ENCODE results near the gene GID8.
"Not testable (repeated sequence)": the region's sequence is repeated elsewhere in the genome, so short reads cannot be mapped to it uniquely, and the experiment has no call there.

GID8 gene

DNA sequence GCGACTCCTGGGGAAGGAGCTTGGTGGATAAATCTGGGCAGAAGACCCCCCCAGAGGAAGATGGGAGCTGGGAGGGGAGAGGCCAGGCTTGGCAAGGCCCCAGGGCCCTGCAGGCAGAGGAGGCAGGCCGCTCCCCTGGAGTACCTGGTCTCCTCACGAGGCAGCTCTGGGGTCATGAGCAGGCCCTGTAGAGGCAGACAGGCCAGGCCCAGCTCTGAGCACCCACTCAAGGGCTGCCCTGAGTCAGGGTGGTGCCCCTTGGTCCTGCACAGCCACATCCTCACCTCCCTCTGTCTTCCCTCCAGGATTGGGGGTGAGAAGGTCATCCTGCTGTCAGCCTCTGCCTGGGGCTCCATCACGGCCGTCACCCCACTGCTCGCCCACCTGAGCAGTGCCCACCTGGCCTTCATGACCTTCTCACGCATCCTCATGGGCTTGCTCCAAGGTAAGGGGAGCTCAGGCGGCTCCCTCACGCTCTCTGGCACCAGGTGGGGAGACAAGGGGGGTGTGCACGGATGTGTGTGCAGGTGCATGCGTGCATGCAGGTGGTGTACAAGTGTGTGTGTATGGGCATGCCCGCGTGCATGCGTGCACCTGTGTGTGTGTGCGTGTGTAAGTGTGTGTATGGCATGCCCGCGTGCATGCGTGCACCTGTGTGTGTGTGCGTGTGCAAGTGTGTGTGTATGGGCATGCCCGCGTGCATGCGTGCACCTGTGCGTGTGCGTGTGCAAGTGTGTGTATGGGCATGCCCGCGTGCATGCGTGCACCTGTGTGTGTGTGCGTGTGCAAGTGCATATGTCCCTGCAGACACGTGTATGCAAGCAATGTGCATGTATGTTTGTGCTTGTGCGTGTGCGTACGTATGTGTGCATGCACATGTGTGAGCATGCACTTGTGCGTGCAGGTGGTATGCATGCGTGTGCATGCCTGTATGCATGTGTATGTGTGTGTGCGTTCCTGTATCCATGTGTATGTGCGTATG lies 19.5 kb downstream of the GID8 start:
- no peak overlapping the region for H3K27ac ChIP-seq (ENCODE audit: low read length)
- H3K27me3 ChIP-seq (ENCODE audit: control insufficient read depth, insufficient read depth, low read length): no peaks in the 10 kb centered on the region
- peaks cover 19% of the 10 kb centered on the region for H3K4me1 ChIP-seq (ENCODE audit: control insufficient read depth, low read depth, low read length)
- H3K36me3 ChIP-seq (ENCODE audit: control insufficient read depth, low read depth, low read length): no peaks in the 10 kb centered on the region
- H3K9me3 ChIP-seq (ENCODE audit: control insufficient read depth, low read depth, low read length): no peaks in the 10 kb centered on the region
- no peak overlapping the region for H3K9ac ChIP-seq (ENCODE audit: low read length)
- no peak overlapping the region for H3K4me3 ChIP-seq (ENCODE audit: low read length)

DNA sequence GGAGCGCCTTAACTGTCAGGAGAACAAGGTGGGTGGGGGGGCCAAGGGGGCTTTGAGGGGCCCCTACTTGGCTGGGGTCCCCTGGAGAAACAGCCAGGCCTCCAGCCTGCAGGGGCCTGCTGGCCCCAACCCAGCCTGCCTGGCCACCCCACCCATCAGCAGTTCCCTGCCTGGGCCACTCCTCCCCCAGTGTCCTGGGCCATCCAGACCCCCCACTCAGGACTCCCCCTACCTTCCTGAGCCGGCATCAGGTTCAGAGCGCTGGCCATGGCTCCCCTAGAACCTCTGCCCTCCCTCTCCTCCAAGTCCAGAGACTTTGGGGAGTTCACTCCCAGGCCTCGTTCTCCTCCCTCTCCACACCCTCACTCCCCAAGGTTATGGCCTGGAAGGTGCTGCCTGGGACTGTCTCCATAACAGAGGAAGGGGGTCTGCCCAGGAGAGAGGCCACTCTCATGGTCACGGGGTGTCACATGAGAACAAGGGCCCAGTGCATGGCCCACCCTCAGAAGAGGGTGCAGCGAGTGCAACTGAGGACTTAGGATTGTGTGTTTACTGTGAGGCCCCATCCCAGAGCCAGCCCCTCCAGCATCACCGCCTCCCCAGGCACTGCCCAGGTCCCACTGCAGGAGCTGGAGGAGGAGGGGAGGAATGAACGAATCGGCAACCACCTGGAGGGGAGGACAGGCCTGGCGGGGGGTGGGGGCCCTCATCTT lies 20.6 kb downstream of the GID8 start:
- H3K9me3 ChIP-seq (ENCODE audit: control insufficient read depth, low read depth, low read length): no peaks in the 10 kb centered on the region
- H3K27me3 ChIP-seq (ENCODE audit: control insufficient read depth, insufficient read depth, low read length): no peaks in the 10 kb centered on the region
- H3K9ac ChIP-seq (ENCODE audit: low read length): no peak overlapping the region
- no peak overlapping the region for H3K27ac ChIP-seq (ENCODE audit: low read length)
- H3K4me3 ChIP-seq (ENCODE audit: low read length): no peak overlapping the region
- H3K36me3 ChIP-seq (ENCODE audit: control insufficient read depth, low read depth, low read length): no peaks in the 10 kb centered on the region
- peaks cover 13% of the 10 kb centered on the region for H3K4me1 ChIP-seq (ENCODE audit: control insufficient read depth, low read depth, low read length)

DNA sequence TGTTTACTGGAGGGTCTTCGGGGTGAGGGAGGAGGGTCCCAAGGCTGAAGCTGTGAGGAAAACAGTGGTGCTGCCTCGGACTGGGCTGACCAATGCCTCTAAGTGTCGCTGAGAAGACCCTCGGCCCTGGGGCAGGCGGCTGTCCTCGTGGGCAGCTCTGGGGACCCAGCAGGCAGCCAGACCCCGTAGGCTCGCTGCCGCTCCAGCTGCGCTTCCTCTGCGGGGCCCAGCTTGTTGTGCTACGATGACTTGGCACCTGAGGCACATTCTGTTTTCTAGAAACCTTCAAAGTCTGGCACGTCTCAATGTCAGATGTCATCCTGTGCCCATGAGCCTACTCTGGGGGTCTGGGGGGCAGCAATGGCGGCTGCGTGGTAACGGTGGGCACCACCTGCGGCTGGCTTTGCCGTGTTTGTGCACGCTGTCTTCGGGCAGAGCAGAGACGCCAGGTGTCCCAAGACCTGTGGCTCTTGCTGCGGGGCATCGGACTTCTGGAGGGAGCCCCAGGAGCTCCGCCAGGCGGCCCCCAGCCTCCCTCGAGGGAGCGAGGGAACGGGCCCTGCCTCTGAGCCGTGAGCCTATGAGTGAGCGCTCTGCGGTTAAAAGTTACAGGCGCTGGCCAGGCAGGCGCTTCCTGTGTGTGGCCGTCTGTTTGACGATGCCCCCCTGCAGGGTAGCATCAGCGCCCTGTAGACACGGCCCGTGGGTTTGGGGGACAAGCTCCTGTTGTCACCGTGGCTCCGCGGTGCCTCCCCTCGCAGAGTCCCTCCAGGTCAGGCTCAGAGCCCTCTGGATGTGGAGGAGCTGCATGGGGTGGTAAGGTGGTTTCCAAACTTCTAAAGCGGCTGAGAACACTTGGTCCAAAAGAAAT lies 21.4 kb downstream of the GID8 start:
- no peak overlapping the region for H3K27ac ChIP-seq (ENCODE audit: low read length)
- H3K9me3 ChIP-seq (ENCODE audit: control insufficient read depth, low read depth, low read length): no peaks in the 10 kb centered on the region
- no peak overlapping the region for H3K4me3 ChIP-seq (ENCODE audit: low read length)
- no peak overlapping the region for H3K9ac ChIP-seq (ENCODE audit: low read length)
- H3K36me3 ChIP-seq (ENCODE audit: control insufficient read depth, low read depth, low read length): peaks cover 3% of the 10 kb centered on the region
- no peaks in the 10 kb centered on the region for H3K27me3 ChIP-seq (ENCODE audit: control insufficient read depth, insufficient read depth, low read length)
- peaks cover 9% of the 10 kb centered on the region for H3K4me1 ChIP-seq (ENCODE audit: control insufficient read depth, low read depth, low read length)

DNA sequence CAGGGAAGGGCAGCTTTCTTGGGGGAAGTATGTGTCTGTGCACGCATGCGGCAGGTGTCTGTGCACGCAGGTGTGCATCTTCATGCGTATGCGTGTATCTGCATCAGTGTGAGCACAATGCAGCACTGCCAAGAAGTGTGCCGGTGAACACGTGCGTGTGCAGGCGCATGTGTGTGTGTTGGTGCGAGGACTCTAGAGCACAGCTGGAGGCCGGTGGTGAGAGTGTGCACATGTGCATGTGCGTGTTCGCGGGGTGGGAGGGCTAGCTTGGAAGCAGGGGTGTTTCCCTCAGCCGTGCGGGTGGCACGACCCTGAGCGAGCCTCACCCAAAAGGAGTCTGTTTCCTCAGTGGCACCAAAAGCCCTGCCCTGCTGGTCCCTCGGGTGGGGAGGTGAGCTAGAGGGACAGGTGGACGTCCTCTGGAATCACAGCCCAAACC lies 22.1 kb downstream of the GID8 start:
- Histone ChIP-seq H3K27ac (ENCODE audit: low read length) (no peak overlapping the region), H3K36me3 (ENCODE audit: control insufficient read depth, low read depth, low read length) (peaks cover 3% of the 10 kb centered on the region), H3K27me3 (ENCODE audit: control insufficient read depth, insufficient read depth, low read length) (no peaks in the 10 kb centered on the region), H3K9ac (ENCODE audit: low read length) (no peak overlapping the region), H3K9me3 (ENCODE audit: control insufficient read depth, low read depth, low read length) (no peaks in the 10 kb centered on the region), H3K4me3 (ENCODE audit: low read length) (no peak overlapping the region), H3K4me1 (ENCODE audit: control insufficient read depth, low read depth, low read length) (peaks cover 4% of the 10 kb centered on the region)

DNA sequence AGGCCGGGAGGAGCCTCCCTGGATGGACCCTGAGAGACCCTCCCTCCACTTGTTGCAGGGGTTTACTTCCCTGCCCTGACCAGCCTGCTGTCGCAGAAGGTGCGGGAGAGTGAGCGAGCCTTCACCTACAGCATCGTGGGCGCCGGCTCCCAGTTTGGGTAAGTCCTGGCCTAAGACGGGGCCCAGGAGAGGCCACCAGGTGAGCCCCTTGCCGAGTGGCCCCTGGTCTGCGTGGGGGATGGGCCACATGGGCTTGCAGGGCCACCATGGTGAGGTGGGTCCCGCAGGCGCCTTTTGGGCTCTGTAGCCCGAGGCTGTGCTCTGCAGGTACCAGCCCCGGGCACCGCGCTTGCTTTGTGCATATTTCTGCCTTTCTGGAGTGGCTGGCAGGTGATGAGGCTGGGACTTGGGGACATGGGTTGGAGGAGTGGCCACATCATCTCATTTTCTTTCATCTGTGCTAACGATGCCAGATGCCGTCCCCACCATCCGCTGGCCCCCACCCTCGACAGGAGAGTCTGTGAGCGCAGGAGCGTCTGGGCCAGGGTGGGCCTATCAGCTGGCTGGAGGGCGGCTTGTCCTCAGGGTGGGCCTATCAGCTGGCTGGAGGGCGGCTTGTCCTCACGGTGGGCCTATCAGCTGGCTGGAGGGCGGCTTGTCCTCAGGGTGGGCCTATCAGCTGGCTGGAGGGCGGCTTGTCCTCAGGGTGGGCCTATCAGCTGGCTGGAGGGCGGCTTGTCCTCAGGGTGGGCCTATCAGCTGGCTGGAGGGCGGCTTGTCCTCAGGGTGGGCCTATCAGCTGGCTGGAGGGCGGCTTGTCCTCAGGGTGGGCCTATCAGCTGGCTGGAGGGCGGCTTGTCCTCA lies 22.7 kb downstream of the GID8 start:
- not testable (repeated sequence) for H3K27me3 ChIP-seq (ENCODE audit: control insufficient read depth, insufficient read depth, low read length); H3K4me1 ChIP-seq (ENCODE audit: control insufficient read depth, low read depth, low read length); H3K36me3 ChIP-seq (ENCODE audit: control insufficient read depth, low read depth, low read length)

DNA sequence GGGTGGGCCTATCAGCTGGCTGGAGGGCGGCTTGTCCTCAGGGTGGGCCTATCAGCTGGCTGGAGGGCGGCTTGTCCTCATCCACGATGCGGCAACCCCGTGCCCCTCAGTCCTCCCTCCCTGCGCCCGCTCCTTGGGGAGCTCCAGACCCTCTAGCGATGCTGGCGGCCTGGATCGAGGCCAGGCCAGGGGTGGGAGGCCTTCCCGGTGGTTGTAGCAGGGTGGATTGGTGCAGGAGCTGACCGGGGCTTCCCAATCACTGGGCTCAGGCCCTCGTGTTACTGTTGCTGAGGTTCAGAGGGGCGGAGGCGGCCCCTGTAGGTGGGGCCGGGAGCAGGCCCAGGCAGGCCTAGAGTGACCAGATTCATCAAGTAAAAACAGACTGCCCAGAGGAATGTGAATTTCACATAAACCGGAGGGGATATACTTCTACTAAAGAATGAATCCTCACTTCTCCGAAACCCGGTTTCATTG lies 23.4 kb downstream of the GID8 start:
- H3K27ac ChIP-seq (ENCODE audit: low read length): no peak overlapping the region
- H3K9me3 ChIP-seq (ENCODE audit: control insufficient read depth, low read depth, low read length): no peaks in the 10 kb centered on the region
- no peaks in the 10 kb centered on the region for H3K27me3 ChIP-seq (ENCODE audit: control insufficient read depth, insufficient read depth, low read length)
- H3K9ac ChIP-seq (ENCODE audit: low read length): peak overlapping the region; percentile 48
- H3K4me1 ChIP-seq (ENCODE audit: control insufficient read depth, low read depth, low read length): peaks cover 4% of the 10 kb centered on the region
- H3K4me3 ChIP-seq (ENCODE audit: low read length): peak overlapping the region; percentile 37
- H3K36me3 ChIP-seq (ENCODE audit: control insufficient read depth, low read depth, low read length): peaks cover 3% of the 10 kb centered on the region

More for the DNA sequence above, 22.7 kb downstream of the GID8 start:
- not testable (repeated sequence) for H3K4me3 ChIP-seq (ENCODE audit: low read length); H3K9ac ChIP-seq (ENCODE audit: low read length); H3K9me3 ChIP-seq (ENCODE audit: control insufficient read depth, low read depth, low read length); H3K27ac ChIP-seq (ENCODE audit: low read length)

DNA sequence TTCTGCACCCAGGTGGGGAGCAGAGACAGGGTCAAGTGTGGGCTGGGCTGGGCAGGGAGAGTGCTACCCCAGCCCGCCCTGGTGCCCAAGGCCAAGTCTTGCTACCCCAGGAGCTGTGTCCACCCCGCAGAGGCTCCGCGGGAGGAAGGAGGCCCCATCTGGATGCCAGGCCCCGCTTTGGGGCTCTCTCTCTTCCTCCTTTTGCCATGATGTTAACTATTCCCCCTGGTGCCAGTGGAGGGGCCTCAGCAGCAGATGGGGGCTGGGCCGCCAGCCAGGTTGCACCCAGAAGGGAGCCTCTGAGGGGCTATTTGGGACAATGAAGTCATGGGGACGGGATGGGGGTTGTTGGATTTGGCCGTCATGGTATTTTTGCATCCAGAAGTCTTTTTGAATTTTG lies 23.9 kb downstream of the GID8 start:
- Histone ChIP-seq H3K36me3 (ENCODE audit: control insufficient read depth, low read depth, low read length) (peaks cover 3% of the 10 kb centered on the region), H3K27me3 (ENCODE audit: control insufficient read depth, insufficient read depth, low read length) (no peaks in the 10 kb centered on the region), H3K9me3 (ENCODE audit: control insufficient read depth, low read depth, low read length) (no peaks in the 10 kb centered on the region), H3K9ac (ENCODE audit: low read length) (peak overlapping the region; percentile 48), H3K27ac (ENCODE audit: low read length) (no peak overlapping the region), H3K4me3 (ENCODE audit: low read length) (peak overlapping the region; percentile 37), H3K4me1 (ENCODE audit: control insufficient read depth, low read depth, low read length) (peaks cover 4% of the 10 kb centered on the region)

DNA sequence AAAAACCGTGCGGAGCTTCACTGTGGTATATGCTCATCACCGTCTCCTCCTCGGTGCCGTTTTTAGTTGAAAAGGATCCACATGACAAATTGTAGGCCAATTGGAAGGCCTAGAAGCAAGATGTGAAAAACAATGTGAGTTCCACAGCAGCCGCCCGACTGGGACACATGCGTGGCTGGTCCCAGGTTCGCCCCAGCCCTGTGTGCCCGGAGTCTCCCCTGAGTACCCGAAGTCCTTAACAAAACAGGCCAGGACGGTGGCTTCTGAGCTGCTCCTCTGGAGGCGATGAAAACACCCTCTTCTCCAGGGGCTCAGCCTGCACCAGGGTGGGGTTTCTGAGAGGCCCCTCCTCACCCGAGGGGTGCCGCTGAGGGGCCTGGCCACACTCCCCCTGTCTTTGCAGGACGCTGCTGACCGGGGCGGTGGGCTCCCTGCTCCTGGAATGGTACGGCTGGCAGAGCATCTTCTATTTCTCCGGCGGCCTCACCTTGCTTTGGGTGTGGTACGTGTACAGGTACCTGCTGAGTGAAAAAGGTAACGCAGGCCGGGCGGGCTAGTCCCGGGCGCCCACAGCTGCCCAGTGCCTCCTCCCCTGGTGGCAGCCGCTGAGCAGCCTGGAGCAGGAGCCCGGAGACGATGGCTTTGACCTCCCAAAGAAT lies 24.4 kb downstream of the GID8 start:
- Histone ChIP-seq H3K4me1 (ENCODE audit: control insufficient read depth, low read depth, low read length) (peaks cover 4% of the 10 kb centered on the region), H3K9me3 (ENCODE audit: control insufficient read depth, low read depth, low read length) (no peaks in the 10 kb centered on the region), H3K27ac (ENCODE audit: low read length) (no peak overlapping the region), H3K27me3 (ENCODE audit: control insufficient read depth, insufficient read depth, low read length) (no peaks in the 10 kb centered on the region), H3K9ac (ENCODE audit: low read length) (no peak overlapping the region), H3K4me3 (ENCODE audit: low read length) (no peak overlapping the region), H3K36me3 (ENCODE audit: control insufficient read depth, low read depth, low read length) (peaks cover 3% of the 10 kb centered on the region)

DNA sequence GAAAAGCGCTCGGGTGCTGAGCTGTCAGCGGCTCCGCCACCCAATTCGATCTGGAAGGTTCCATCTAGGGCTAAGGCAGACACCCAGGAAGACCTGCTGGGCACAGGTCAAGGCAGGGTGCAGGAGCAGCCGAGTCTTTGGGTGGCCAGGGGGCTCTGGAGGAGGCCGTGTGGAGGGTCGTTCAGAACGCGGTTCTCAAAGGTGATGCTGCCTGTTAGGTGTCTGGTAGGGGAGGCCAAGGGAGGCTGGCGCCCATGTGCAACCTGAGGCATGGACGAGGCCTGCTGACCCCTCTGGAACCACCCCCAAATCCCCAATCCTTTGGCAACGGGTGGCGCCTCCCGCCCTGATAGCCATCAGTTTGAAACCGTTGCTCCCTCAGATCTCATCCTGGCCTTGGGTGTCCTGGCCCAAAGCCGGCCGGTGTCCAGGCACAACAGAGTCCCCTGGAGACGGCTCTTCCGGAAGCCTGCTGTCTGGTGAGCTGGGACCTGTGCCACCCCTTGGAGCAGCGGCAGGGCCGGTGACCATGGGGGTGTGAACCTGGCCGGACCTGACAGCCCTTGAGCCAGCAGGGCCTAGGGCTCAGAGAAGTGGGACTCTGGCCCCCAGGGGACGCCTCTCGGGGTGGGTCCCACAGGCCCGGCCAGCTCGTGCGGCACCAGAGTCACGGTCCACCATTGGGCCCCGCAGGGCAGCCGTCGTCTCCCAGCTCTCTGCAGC lies 25.1 kb downstream of the GID8 start:
- H3K4me3 ChIP-seq (ENCODE audit: low read length): no peak overlapping the region
- peaks cover 3% of the 10 kb centered on the region for H3K36me3 ChIP-seq (ENCODE audit: control insufficient read depth, low read depth, low read length)
- peaks cover 4% of the 10 kb centered on the region for H3K4me1 ChIP-seq (ENCODE audit: control insufficient read depth, low read depth, low read length)
- no peaks in the 10 kb centered on the region for H3K27me3 ChIP-seq (ENCODE audit: control insufficient read depth, insufficient read depth, low read length)
- H3K27ac ChIP-seq (ENCODE audit: low read length): no peak overlapping the region
- no peaks in the 10 kb centered on the region for H3K9me3 ChIP-seq (ENCODE audit: control insufficient read depth, low read depth, low read length)
- no peak overlapping the region for H3K9ac ChIP-seq (ENCODE audit: low read length)
